H1 (cell line): ENCODE results near the gene DNAI2. TPM values are rescaled to one million over a fixed set of nuclear protein-coding genes. Genes with fewer than 3 reads are reported as not detected.

Source experiments
- CTCF ChIP-seq, 3 experiments: IDR thresholded peaks; 1 replicate in 2 of 3; 2 replicates in 1 of 3; pipeline versions ENCODE4 v1.5.1 to v1.6.1; 2011; ENCODE audit warnings: low read length in 3 of 3, mild to moderate bottlenecking in 3 of 3, inconsistent platforms in 2 of 3, low read depth in 1 of 3, moderate library complexity in 1 of 3; ENCODE audit not compliant: insufficient read depth in 1 of 3; ENCODE audit errors: control extremely low read depth in 1 of 3
- EZH2 ChIP-seq: fragments of 200-600 bp; sonication (generic); IDR thresholded peaks from 2 replicates; pipeline ENCODE4 v1.7.1; 2012; ENCODE audit warnings: low read depth, mild to moderate bottlenecking, moderate library complexity, low read length, inconsistent platforms; ENCODE audit not compliant: severe bottlenecking
- polyA plus RNA-seq, 7 experiments: library from polyadenylated mRNA; depleted of rRNA in 3 of 7; stranded (reverse) in 5 of 7; unstranded in 2 of 7; fragments of >200 nt in 5 of 7; fragments of 200-250 nt in 2 of 7; gene quantifications; 1 replicate in 5 of 7; 2 replicates in 1 of 7; 4 replicates in 1 of 7; pipeline versions ENCODE4 v1.2.1 to v1.2.3, GENCODE V29; 2011 to 2013; ENCODE audit warnings: missing spikeins in 2 of 7, mixed read lengths in 2 of 7
- total RNA-seq: library from RNA; stranded (reverse); fragmentation: NEBNext Ultra II Directional; extraction: Animal tissue kit (Norgen Biotek cat#: 25700); gene quantifications from 2 replicates; pipeline ENCODE4 v1.2.1, GENCODE V29; 2021

DNAI2 gene
- total and polyA plus RNA-seq, 2 of the 8 experiments (the other 6 are each of a cell fraction or from before 2014, with no cell fraction given), result 0.08 to 0.15 TPM

GRCh38 chr17:74303305-74303704 lies 29.3 kb downstream of the DNAI2 start (continued):
- TF ChIP-seq CTCF (IDR thresholded peaks at IDR 0.05; ENCODE audit: control extremely low read depth in 1 of 3, insufficient read depth in 1 of 3, low read depth in 1 of 3, low read length in 3 of 3) (no peak), EZH2 (no peak)
